Colonic mucosa (tissue), 4 donors: ENCODE measurements around the gene PRLR. TPM values are rescaled to one million over a fixed set of nuclear protein-coding genes. Genes with fewer than 3 reads are reported as not detected.

Experiments used
- DNase-seq: peaks from one replicate; pipeline ENCODE4 v3.0.0-alpha.2; 2020
- H3K27ac ChIP-seq: fragments of 200-600 bp; one replicate; pipeline ENCODE4 v1.8.0; 2021
- H3K27me3 ChIP-seq: fragments of 200-600 bp; one replicate; pipeline ENCODE4 v1.8.0; 2021
- H3K36me3 ChIP-seq: fragments of 200-600 bp; one replicate; pipeline ENCODE4 v1.8.0; 2021
- H3K4me1 ChIP-seq: fragments of 200-600 bp; one replicate; pipeline ENCODE4 v1.8.0; 2021; ENCODE audit warnings: mild to moderate bottlenecking
- H3K4me3 ChIP-seq: fragments of 200-600 bp; one replicate; pipeline ENCODE4 v1.8.0; 2021
- H3K9ac ChIP-seq, 2 donors: one replicate each; pipeline ENCODE4 v1.7.0; 2013; ENCODE audit warnings: control low read depth in 2 of 2, low read depth in 2 of 2, low read length in 2 of 2
- H3K9me3 ChIP-seq: fragments of 200-600 bp; one replicate; pipeline ENCODE4 v1.8.0; 2021
- CTCF ChIP-seq: fragments of 200-600 bp; IDR thresholded peaks from one replicate; pipeline ENCODE4 v1.8.0; 2022; ENCODE audit warnings: antibody characterized with exemption, mild to moderate bottlenecking
- intact Hi-C: fragments of 100-400 bp; cut with DNase I; formaldehyde crosslinking; loops from one replicate; pipeline ENCODE4 v1.14.1; 2022
- total RNA-seq, 2 donors: library from RNA; stranded (reverse); fragmentation: NEBNext Ultra II Directional in 1 of 2; extraction: Animal tissue kit (Norgen Biotek cat#: 25700) in 1 of 2; gene quantifications; one replicate each; pipeline ENCODE4 v1.2.1, GENCODE V29; 2021
- donor health status: healthy.
- donor health status: DM: no; HTN: no; CAD: no.
- donor health status: DM: no; HTN: no; CAD: no.

The PRLR gene
- total RNA-seq, 2 donors from 2014 or later: 23.7 to 38.6 TPM

GRCh38 chr5:35031276-35031675 is 199.0 kb downstream of the PRLR start:
- H3K9ac ChIP-seq: no peak overlapping the region
- H3K27me3 ChIP-seq: no peaks in the 10 kb centered on the region
- no peak overlapping the region for H3K27ac ChIP-seq
- H3K4me1 ChIP-seq: no peaks in the 10 kb centered on the region
- H3K4me3 ChIP-seq: no peak overlapping the region
- H3K9me3 ChIP-seq: no peaks in the 10 kb centered on the region
- intact Hi-C loops: no loop called here
- no peaks in the 10 kb centered on the region for H3K36me3 ChIP-seq
- no peak for TF ChIP-seq CTCF
- DNase-seq: no peak

- Histone ChIP-seq H3K36me3 (no peaks in the 10 kb centered on the region), H3K27ac (no peak overlapping the region), H3K27me3 (no peaks in the 10 kb centered on the region), H3K4me1 (no peaks in the 10 kb centered on the region), H3K9ac (no peak overlapping the region), H3K4me3 (no peak overlapping the region), H3K9me3 (no peaks in the 10 kb centered on the region)
- intact Hi-C loops: no loop called here
- no peak for TF ChIP-seq CTCF
- DNase-seq: no peak
Observed at GRCh38 chr5:35030426-35031100, 199.7 kb downstream of the PRLR start.

DNA sequence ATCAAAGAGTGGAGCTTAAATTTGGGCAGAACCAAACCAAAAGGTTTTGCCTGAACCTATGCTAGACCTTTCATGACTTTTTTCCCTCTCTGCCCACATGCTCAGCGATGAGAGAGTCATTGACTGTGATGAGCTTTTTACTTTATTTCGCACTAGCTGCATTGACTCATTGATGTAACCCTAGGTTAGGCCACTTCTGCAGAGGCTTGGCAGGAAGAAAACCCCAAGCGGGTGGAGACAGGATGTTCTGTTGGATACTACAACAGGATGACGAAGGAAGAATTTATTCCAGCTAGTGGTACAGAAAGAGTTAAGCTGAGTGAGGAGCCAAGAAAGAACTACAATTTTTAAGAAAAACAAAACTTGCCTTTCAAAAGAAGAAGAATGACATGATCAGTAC is 201.0 kb downstream of the PRLR start:
- no peak for TF ChIP-seq CTCF
- intact Hi-C loops: no loop called here
- DNase-seq: no peak

GRCh38 chr5:35026941-35027340 is 203.3 kb downstream of the PRLR start:
- no peak for TF ChIP-seq CTCF
- intact Hi-C loops: no loop called here
- Histone ChIP-seq H3K4me1 (no peaks in the 10 kb centered on the region), H3K4me3 (no peak overlapping the region), H3K36me3 (no peaks in the 10 kb centered on the region), H3K9ac (no peak overlapping the region), H3K27ac (no peak overlapping the region), H3K9me3 (no peaks in the 10 kb centered on the region), H3K27me3 (no peaks in the 10 kb centered on the region)
- no peak for DNase-seq

More for the DNA sequence above, 201.0 kb downstream of the PRLR start:
- H3K27ac ChIP-seq: no peak overlapping the region
- no peaks in the 10 kb centered on the region for H3K4me1 ChIP-seq
- no peaks in the 10 kb centered on the region for H3K9me3 ChIP-seq
- H3K9ac ChIP-seq: no peak overlapping the region
- H3K36me3 ChIP-seq: no peaks in the 10 kb centered on the region
- no peaks in the 10 kb centered on the region for H3K27me3 ChIP-seq
- no peak overlapping the region for H3K4me3 ChIP-seq

DNA sequence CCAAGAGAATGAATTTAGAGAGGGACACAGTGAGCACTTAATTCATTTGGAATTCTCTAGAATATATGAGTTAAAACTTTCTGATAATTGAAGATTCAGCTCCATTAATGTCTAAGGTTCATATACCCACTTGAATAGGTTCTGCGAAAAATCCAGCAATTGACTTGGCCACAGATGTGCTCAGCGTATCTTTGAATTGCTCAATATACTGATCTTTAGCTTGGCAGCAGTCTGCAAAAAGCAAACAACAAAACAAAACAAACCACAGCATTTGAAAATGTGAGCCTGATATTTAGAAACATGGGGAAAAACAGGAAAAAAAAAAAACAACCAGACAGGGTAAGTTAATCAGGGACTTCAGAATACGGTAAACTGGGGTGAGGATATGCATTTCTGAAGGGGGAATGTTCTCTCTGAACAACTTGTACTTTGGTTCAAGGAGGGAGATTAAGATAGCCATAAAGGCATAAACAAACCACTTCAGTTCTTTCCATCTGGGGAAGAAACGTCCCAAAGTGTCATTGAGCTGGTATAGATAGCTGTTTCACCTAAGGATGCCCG is 203.9 kb downstream of the PRLR start:
- no peak for TF ChIP-seq CTCF
- DNase-seq: no peak
- no peak overlapping the region for H3K9ac ChIP-seq

More for the DNA sequence above, 203.9 kb downstream of the PRLR start:
- no peaks in the 10 kb centered on the region for H3K27me3 ChIP-seq
- H3K27ac ChIP-seq: no peak overlapping the region
- H3K9me3 ChIP-seq: no peaks in the 10 kb centered on the region
- no peaks in the 10 kb centered on the region for H3K4me1 ChIP-seq
- intact Hi-C loops: no loop called here
- H3K36me3 ChIP-seq: no peaks in the 10 kb centered on the region
- no peak overlapping the region for H3K4me3 ChIP-seq
